HuH-7 (cell line): ENCODE results near the gene METTL15.
"Not testable (repeated sequence)": the region's sequence is repeated elsewhere in the genome, so short reads cannot be mapped to it uniquely, and the experiment has no call there.

Experiments used
- DNase-seq: peaks from one replicate; pipeline ENCODE4 v3.0.0; 2011; ENCODE audit warnings: low spot score

Gene METTL15

GRCh38 chr11:28209906-28210305 is 101.7 kb downstream of the METTL15 start:
- DNase-seq: no peak

GRCh38 chr11:28222063-28222462 is 113.9 kb downstream of the METTL15 start:
- DNase-seq: not testable (repeated sequence)

DNA sequence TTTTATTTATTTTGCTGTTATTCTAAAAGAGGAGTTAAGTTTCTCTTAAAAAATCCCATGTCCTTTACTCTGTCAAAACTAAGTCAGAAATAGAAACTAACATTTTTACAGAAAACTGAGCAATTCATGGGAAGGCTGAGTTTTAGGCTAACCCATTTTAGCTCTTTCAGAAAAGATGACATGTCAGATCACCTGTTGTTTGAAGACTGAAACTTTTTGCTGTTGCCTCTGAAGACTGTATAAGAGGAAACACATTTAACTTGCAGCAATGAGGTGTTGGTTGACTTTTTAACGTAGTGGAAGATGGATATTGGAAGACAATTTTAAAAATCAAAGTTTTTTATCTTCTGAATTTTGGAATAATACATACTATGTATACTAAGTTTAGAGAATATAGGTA is 115.4 kb downstream of the METTL15 start:
- no peak for DNase-seq

DNA sequence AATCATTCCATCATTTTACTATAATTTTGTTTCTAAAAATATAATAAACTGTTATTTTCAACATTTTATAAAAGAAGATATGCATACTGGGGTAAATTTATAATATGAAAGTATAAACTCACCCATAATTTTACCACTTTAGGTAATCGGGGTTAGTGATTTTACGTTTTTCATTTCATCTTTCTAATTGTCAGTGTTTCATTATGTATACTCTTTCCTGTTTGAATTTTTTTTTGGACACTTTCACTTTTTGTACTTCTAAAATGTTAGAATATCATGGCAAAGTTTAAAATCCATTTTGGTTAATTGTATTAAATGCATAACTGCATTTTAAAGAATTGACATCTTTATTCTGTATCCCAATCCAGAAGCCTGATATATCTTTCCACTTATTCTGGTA is 115.8 kb downstream of the METTL15 start:
- DNase-seq: no peak

- no peak for DNase-seq
These were observed 119.3 kb downstream of the METTL15 start for GRCh38 chr11:28227460-28227859.

DNA sequence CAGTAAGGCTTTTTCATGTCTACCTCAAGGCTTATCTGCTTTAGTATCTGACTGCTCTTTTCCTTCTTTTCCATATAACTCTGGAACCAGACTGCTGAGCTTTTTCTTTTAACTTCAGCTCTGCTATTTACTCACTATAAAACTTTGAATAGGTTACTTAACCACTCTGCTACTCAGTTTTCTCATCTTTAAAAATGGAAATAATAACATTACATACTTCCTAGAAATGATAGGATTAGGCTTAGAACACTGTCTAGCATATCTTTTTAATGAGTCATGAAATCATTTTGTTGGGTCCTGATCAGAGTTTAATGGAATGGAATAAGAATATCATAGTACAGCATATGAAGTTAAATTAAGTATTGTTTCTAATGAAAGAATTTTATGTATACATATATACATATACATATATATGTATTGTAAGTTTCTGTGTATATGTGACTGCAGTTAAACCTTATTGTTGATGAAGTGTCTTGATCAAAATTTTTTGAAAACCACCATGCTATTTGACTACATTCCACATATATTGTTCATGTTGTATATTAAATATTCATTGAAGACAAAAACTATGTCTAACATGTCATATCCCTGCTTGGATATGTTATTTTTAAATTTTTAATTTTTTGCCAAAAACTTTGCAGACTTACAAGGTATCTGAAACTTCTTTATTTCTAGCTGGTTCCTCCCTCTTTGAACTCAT is 120.2 kb downstream of the METTL15 start:
- no peak for DNase-seq

- no peak for DNase-seq
These were observed 123.3 kb downstream of the METTL15 start for GRCh38 chr11:28231475-28231874.

GRCh38 chr11:28232649-28233048 is 124.5 kb downstream of the METTL15 start:
- DNase-seq: no peak

GRCh38 chr11:28241760-28242159 is 133.6 kb downstream of the METTL15 start:
- no peak for DNase-seq

DNA sequence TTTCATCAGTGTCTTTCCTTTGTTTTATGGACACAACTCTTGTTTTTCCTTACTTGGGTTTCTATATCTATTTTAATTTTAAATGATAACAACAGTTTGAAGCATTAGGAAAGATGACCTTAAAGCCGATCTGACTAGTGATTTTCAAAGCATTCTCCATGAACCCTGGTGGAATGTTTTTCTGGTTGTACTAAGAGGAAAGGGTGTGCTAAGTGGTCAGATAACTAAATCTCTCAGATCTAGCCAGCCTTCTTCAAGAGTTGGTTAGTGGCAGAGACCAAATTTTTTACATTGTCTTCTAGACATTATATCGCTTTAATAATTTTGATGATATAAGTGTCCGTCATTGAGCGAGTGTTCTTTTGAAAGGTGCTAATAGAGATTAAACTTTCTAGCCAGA is 134.4 kb downstream of the METTL15 start:
- no peak for DNase-seq

DNA sequence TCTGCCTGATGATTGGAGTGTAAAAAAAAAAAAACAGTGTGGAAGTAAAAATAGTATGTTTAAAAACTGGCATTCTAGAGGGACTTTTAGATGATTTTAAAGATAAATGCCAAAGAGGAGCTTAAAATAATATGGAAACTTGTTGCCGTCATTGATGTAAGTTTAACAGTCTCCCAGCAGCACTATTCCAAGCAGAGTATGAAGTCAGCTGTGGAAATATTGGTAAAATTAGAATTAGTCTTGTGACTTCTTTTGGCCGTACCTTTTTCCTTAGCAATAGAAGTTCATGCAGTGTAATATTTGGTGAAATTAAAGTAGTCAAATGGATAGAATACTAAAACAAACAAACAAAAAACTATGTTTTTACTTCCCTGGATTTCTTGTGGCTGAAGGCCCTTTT is 134.9 kb downstream of the METTL15 start:
- no peak for DNase-seq

- DNase-seq: no peak
These were observed 135.4 kb downstream of the METTL15 start for GRCh38 chr11:28243581-28243980.

DNA sequence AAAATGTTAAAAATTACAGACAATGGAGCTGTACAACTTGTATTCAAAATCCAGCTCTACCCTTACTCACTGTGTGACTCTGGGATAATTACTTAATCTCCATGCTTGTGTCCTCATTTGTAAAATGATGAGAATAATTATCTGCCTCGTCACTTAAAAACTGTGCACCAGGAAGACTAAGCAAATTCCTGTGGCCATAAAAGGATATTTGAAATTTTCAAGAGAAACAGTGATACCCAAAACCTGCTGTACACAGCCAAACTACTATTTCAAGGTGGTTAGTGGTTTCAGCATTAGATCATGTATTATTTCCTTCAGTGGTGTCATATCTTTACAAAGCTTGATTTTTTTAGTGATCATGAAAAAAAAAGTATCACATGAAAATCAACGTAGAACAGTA is 136.9 kb downstream of the METTL15 start:
- no peak for DNase-seq

- DNase-seq: no peak
These were observed 142.0 kb downstream of the METTL15 start for GRCh38 chr11:28250192-28250591.

GRCh38 chr11:28251257-28251656 is 143.1 kb downstream of the METTL15 start:
- DNase-seq: no peak

DNA sequence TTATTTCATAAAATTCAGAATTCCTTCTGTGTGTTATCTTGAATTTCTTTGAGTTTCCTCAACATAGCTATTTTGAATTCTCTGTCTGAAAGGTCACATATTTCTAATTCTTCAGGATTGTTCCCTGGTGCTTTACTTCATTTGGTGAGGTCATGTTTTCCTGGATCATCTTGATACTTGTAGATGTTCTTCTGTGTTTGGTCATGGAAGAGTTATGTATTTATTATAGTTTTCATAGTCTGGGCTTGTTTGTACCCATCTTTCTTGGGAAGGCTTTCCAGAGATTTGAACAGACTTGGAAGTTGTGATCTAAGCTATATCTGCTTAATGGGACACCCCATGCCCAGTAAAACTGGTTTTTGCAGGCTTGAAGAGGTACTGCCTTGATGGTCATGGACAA is 149.6 kb downstream of the METTL15 start:
- no peak for DNase-seq

DNA sequence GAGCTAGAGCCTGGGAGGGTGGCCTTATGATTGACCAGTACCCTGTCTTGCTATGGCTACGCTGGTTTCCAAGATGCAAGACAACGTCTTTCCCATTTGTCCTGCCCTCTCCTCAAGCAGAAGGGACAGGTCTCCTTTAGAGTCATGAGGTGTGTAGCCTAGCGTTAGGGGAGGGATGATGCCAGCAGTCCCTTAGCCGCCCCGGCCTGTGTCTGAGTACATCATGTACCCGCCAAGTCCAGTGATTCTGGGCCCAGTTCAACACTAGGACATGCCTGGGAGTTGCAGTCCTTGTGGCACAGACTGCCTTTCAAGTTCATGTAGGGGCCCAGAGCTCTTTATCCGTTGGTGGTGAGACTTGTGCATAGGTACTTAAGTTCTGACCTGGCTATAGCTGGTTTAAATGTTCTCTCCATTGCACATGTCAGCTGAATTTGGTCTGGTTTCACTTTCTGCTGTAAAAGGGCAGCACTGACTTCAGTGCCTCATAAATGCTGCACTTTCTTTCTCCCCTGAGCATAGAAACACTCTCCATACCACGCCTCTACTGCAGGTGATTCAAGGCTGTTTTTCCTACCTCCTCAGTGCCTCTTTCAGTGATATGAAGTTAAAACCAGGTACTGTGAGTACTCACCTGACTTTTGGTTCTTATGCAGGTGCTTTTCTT is 151.1 kb downstream of the METTL15 start:
- no peak for DNase-seq

DNA sequence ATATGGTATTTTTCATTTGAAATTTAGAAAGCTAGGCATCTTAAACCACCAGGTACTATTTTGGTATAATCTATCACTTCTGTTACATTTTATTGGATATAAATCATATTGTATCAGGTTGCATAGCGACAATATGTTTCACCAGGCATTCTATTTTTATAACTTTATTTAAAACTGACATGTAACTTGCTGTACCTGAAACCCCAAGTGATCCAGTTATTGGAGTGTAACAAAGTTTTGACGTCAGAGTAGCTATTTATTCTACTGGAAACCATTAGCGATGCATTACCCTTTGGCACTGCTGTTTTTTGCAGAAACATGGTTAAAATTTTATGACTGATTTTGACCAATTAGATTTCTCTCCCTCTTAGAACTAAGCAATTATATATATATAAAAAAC is 160.7 kb downstream of the METTL15 start:
- no peak for DNase-seq

DNA sequence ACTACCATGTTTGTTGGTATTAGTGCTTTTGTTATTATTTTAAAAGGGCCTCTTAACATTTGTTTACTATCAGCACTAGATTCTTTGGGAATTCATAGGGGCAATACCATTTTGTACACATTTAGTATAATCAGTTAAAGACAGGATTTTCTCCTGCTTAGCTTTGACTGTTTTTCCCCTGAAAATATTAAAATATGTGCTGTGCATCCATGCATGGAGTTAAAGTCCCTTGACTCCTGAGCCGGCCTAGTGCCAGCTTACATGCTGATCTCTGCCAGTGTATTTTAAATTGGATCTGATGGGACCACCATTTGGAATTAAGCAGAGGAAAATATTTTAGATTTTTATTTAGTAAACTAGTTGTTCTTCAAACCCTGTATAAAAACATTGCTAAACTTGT is 161.4 kb downstream of the METTL15 start:
- DNase-seq: no peak

DNA sequence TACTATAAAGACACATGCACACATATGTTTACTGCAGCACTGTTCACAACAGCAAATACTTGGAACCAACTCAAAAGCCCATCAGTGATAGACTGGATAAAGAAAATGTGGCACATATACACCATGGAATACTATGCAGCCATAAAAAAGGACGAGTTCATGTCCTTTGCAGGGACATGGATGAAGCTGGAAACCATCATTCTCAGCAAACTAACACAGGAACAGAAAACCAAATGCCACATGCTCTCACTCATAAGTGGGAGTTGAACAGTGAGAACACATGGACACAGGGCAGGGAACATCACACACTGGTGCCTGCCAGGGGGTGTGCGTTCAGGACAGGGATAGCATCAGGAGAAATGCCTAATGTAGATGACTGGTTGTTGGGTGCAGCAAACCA is 164.1 kb downstream of the METTL15 start:
- not testable (repeated sequence) for DNase-seq

- no peak for DNase-seq
These were observed 166.0 kb downstream of the METTL15 start for GRCh38 chr11:28274216-28274615.

- DNase-seq: no peak
These were observed 176.0 kb downstream of the METTL15 start for GRCh38 chr11:28284196-28284595.

DNA sequence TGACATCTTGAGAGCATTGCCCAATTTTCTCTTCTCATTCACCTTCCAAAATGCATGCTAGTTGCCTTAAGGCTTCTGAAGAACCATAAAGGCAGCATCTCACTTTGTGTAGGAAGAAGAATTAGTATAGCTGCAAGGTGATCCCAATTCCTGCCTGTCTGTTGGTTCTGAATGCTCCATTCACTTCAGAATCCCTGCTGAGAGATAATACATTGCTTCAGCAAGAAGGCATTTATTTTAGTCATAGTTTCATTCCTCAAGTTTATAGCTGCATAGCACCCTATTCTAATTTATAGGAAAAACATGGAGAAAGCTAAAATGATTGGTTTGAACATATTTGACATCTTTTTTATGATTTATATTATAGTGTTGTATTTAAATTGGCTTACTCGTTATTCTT is 181.3 kb downstream of the METTL15 start:
- no peak for DNase-seq

- not testable (repeated sequence) for DNase-seq
These were observed 182.8 kb downstream of the METTL15 start for GRCh38 chr11:28290995-28291394.
